Measurements from ENCODE around the gene KRT78.

KRT78 gene

DNA sequence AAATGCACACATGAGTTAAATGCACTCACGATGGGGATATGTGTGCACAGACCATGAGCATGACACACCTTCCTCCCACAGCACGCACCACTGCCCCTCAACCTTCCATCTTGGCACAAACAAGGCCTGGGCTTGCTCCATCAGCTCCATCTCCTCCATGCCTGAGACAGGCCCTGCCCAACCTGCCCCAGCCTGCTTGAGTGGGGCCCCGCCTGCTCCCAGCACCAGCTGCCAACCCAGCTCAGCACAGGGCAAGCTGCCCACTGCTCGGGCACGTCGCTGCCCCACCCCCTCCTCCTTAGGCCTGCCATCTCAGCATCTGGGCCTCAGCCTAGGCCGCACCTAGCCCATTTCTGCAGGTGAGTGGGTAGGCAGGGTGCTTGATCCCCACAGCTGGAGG, 27.6 kb upstream of the KRT78 start:
- DNase-seq (ENCODE audit: insufficient read length, low spot score) (no peak), FAIRE-seq (no peak)
- no peak for TF ChIP-seq POLR2A (IDR thresholded peaks at IDR 0.05; ENCODE audit: low read depth, low read length)

DNA sequence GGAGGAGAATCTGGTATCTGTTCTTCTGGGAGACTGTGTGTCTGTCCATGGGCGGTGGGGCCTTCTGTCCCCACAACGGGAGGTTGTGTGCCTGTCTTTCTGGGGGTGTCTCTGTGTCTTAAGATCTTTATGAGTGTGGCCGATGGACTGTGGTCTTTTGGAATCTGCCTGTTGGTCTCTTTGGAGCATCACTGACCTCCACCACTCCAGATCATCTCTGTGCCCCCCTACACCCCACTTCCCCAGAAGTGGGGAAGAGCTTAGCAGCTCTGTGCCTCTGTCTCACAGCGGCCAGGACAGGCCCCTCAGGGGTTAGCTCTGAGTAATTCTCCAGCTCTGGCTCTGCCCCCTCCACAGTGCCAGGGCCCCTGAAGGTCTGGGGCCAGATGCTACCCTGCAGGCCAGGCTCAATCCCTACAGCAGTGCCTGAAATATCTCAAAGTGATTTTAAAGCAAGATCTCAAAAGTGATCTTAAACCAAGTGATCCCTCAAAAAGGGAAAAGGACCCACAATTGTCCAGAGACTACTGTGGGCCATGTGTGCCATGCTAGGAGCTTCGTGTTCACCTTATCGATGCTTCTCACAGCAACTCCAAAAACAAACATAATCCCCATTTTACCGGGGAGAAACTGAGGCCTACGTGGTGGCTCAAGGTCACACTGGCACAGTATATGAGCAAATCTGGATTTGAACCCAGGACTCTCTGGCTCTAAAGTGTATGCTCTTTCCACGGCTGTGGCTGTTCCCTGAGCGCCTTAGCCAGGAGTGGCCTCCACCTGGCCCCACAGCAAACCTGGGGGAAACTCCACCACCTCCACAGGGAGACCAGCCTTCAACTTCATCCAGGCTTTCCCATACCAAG, 26.0 kb upstream of the KRT78 start:
- no peak for FAIRE-seq
- peak; percentile 74 for DNase-seq (ENCODE audit: insufficient read length, low spot score)
- no peak for TF ChIP-seq POLR2A (IDR thresholded peaks at IDR 0.05; ENCODE audit: low read depth, low read length)

DNA sequence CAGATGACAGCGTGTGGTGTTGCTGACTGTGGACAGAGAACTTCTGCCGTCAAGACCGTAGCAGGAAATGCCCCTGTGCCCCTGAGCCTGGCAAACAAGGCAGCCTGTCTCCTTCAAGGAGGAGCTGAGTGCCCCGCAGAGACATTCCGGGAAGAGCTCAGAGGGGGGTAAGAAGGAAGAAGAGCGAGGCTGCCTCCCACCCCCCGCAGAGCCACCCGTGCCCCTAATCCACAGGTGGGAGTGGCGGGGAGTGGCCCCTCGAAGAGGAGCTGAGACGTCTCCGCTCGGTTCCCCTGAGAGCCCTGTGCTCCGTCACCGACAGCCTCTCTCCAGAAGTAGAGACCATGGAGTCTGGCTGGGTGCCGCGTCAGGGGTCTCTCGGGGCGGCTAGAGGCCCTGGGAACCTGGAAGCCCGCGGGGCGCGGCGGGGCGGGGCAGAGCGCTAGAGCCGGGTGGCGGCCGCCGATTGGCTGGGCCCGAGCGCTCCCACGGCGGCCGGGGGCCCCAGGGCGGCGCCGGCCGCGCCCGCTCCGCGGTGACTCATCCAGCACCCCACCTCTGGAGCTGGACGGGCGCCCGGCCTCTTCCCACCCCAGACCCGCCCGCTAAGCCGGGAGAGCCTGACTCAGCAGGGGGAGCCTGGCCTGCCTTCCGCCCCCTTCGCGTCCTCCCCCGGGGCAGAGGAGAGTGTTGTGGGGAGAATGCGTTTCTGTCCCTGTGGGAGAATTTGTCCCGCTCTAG, 25.2 kb upstream of the KRT78 start:
- no peak for TF ChIP-seq POLR2A (IDR thresholded peaks at IDR 0.05; ENCODE audit: low read depth, low read length)
- peak; percentile 97 for DNase-seq (ENCODE audit: insufficient read length, low spot score)
- FAIRE-seq = no peak

DNA sequence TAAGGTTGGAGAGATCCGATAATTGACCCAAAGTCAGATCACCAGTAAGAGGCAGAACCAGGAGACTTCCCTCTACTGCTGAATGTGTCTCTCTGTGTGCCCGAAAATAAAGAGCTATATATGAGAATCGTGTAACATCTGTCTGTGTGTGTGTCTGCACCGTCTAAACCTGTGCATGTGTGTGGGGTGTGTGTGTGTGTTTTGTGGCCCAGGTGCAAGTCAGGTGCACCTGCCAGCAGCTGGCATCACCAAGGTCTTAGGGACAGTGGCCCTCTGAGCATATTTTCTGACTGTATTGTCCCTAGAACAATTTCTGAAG, 24.7 kb upstream of the KRT78 start:
- peak; percentile 29; the same call in 1 of the 2 replicates for TF ChIP-seq POLR2A (IDR thresholded peaks at IDR 0.05; ENCODE audit: low read depth, low read length)
- FAIRE-seq (no peak), DNase-seq (ENCODE audit: insufficient read length, low spot score) (no peak)

DNA sequence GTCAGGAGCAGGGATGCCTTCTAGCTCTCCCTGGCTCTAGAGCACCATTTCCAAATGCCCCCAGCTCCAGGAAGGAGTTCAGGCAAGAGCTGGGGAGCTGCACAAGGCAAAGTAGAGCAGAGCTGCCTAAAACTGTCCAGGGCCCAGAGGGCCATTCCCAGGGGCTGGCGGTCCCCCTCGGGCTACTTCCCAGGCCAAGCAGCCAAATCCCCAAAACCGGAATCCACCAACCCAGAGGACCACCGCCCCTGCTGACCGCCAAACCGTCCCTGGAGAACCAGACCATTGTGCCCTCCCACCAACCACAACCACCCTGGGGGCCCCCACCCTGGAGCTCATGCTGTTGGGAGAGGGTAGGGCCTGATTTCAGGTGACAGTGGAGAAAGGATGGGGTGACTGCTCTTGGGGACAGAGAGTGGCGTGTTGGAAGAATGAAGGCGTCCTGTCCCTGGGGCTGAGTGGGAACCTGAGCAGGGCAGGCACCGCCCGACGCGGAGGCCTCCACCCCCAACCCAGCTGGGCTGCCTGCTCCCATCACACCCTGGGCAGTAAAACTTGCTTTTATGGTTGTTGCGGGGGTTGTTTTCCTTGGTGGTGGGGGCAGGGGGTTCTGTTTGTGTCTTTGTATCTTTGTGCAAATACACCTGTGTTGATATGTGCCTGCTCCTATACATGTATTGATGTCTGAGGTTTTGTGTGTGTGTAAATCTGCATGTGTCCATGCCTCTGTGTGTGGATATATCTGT, 24.0 kb upstream of the KRT78 start:
- FAIRE-seq = no peak
- TF ChIP-seq POLR2A (IDR thresholded peaks at IDR 0.05; ENCODE audit: low read depth, low read length) = no peak
- DNase-seq (ENCODE audit: insufficient read length, low spot score) = no peak

DNA sequence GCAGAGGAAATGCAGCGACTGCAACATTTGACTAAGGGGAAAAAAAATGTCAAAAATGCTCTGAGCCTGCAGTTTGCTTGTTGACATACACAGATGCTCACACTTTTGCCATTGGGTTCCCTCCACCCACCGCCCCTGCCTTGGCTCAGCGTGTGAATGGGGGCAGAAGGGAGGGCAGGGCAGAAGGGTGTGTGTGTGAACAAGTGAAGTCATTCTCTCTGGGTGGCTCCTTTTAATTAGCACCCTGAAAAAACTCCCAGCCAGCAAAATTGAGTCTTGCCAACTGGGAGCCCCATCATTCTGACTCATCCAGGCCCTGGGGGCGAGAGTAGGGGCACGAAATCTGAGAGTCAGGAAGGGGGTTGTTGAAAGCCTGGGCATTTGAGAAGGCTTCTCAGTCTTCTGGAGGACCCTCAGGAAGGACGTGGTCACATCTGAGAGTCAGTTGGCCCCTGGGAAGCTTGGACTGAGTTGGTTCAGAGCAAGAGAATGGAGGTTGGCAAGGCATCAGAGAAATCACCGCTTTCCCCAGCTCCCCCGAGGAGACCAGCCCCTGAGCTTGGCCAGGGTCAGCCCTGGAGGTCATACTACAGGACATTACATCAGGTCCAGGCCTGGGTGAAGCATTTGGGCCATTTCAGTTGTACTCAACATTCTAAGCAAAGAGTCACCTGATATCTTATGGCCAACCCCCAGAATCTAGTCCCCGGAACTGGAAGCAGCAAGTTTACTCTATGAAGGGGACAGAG, 22.7 kb upstream of the KRT78 start:
- TF ChIP-seq POLR2A (IDR thresholded peaks at IDR 0.05; ENCODE audit: low read depth, low read length) = no peak
- DNase-seq (ENCODE audit: insufficient read length, low spot score) (peak; percentile 75), FAIRE-seq (no peak)

DNA sequence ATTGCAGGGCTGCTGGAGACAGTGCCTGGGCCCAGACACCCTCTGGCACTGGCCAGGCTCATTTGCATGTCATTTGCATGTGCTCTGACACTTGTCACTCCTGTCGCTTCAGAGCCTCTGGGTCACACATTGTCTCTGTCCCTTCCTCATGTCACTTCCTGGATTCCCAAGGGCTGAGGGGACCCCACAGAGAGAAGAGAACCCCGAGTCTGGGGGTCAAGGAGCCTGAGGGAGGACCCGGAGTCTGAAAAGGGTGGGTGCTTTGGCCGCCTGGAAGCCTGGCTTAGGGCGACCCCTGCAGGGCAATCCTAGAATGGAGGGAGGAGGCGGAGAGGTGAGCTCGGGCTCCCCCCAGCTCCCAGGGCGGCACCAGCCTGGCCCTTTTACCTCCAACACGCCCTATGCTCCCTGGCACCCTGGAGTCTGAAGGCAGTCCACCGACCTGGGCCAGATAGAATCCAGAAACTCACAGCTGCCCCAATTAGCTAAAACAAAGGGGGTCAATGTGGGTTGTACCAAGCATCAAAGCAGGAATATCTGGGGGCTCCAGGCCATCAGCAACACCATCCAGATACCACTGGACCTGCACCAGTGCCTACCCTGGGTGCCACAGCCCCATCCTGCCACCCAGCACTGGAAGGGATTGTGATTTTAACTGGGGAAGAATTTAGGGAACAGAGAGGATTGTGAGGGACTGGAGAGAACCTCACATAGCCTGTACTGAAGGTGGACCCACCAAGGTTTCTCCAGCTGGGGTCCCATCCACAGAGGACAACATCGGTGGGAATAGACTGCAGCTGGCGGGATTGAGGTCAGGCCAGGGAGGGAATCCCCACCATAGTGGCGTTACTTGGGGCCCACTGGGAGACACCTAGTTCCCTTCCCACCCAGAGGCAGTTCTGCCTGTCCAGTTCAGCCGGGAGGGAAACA, 21.8 kb upstream of the KRT78 start:
- DNase-seq (ENCODE audit: insufficient read length, low spot score) = peak; percentile 77
- TF ChIP-seq POLR2A (IDR thresholded peaks at IDR 0.05; ENCODE audit: low read depth, low read length) = peak; percentile 22; the same call in 1 of the 2 replicates
- FAIRE-seq = no peak

DNA sequence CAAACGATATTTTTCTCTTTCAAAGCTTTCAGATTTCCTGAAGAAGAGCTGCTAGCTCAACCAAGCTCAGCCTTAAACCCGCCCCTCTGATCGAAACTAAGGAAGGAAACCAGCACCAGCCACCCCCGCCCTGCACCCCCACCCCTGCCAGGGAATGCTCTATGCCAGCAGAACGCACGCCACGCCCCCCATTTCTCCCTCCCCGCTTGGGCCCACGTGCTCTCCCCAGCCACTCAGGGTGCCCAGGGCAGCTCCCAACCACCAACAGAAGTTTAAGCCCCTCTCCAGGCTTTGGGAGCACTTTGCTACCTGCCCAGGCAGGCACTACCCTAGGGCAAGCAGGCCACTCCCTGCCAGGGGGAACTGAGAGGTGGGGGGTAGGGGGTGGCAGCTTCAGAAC, 18.8 kb upstream of the KRT78 start:
- no peak for FAIRE-seq
- no peak for TF ChIP-seq POLR2A (IDR thresholded peaks at IDR 0.05; ENCODE audit: low read depth, low read length)
- DNase-seq (ENCODE audit: insufficient read length, low spot score) = no peak

DNA sequence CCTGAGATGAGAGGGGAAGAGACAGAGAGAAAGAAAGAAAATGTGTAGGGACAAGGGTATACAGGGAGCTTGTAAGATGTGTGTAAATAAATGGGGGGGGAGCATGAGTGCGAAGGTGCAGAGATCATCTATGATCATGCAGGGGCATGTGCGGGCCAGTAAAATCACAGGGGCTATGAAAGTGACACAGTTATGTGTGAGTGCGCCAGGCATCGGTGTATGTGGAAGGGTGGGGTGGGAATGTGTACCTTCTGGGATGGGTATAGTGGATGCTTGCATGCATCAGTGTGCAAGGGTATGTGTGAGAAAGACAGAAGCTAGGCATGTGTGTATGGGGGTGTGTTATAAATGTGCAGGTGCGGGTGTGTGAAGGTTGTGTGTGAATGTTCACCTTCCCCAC, 18.4 kb upstream of the KRT78 start:
- no peak for FAIRE-seq
- TF ChIP-seq POLR2A (IDR thresholded peaks at IDR 0.05; ENCODE audit: low read depth, low read length) = no peak
- no peak for DNase-seq (ENCODE audit: insufficient read length, low spot score)

DNA sequence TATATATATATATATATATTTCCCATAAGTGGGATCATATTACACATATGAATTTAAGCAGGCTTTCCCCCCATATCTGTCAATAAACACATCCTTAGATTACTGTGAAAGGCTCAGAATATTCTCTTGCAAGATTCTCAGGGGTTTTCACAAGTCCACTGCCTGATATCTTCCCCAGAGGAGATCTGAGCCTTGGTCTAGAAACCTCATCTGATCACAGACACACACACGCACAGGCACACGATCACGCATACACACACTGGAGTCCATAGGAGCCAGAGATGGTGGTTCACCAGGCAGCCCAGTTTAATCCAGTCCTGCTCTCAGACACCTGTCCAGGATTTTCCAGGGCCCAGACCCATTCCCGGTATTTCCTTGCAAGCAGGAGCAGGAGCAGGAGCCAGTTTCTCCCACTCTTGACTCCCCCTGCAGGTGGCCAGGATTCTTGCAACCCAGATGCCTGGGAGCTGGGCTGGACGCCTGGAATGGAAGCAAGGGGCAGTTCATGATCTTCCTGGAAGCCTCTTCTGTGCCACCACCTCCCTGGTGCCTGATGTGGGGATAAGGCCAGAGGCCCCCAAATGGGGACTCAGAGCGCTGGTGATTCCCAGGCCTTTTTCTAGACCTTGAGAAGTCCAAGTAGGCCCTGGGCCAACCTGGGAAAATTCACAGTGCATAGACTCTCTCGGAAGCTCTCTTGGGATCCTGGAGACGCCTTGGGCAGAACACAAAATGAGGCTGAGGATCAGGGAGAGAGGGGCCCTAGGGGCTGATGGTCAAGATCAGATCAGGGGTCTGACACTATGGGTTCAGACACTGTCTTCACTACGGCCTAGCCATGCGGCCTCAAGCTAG, 16.5 kb upstream of the KRT78 start:
- FAIRE-seq = no peak
- peak; percentile 87 for DNase-seq (ENCODE audit: insufficient read length, low spot score)
- no peak for TF ChIP-seq POLR2A (IDR thresholded peaks at IDR 0.05; ENCODE audit: low read depth, low read length)

DNA sequence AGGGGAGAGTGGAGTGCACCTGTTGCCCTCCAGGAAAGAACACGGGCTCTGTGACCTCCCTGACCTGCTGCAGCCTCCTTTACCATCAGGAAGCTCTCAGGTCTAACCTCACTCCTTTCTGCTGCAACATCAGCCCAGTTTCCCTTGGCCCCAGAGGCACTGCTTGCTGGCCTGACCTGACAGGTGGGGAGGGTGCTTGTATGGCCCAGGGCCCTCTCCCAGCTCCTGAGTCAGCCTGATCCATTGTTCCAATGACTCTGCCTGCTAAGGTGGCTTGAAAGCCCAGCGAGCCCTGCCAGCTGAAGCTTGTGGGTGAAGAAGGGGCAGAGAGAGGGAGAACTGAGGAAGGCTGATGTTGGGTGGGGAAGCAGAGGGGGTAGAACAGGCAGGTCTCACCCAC, 13.2 kb upstream of the KRT78 start:
- FAIRE-seq (no peak), DNase-seq (ENCODE audit: insufficient read length, low spot score) (no peak)
- TF ChIP-seq POLR2A (IDR thresholded peaks at IDR 0.05; ENCODE audit: low read depth, low read length) = no peak

DNA sequence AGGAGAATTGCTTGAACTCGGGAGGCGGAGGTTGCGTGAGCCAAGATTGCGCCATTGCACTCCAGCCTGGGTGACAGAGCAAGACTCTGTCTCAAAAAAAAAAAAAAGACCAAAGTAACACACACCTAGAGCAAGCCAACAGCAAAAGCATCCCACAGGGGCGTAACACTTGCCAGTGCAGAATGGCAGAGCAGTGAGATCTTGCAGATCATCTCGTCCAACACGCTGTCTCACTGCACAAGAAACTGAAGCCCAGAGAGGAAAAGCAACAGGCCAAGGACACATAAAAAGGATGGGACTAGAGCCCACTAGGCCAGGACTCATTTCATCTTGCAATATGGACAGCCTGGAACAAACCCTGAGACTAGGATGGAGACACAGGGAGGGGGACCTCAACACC, 12.7 kb upstream of the KRT78 start:
- FAIRE-seq (no peak), DNase-seq (ENCODE audit: insufficient read length, low spot score) (no peak)
- TF ChIP-seq POLR2A (IDR thresholded peaks at IDR 0.05; ENCODE audit: low read depth, low read length) = no peak
